Tibial nerve (tissue), 4 donors: ENCODE data around the gene C1orf232. TPM values are rescaled to one million over a fixed set of nuclear protein-coding genes. Genes with fewer than 3 reads are reported as not detected.

Experiments used
- DNase-seq, 2 donors: peaks; one replicate each; pipeline ENCODE4 v3.0.0-alpha.2; 2019; ENCODE audit warnings: low spot score in 2 of 2
- H3K27ac ChIP-seq, 4 donors: fragments of 200-600 bp; sonication (generic) in 3 of 4; one replicate each; pipeline ENCODE4 v1.5.1; 2017 to 2019; ENCODE audit warnings: mild to moderate bottlenecking in 1 of 4
- H3K27me3 ChIP-seq, 2 donors: fragments of 200-600 bp; sonication (generic) in 1 of 2; one replicate each; pipeline versions ENCODE4 v1.5.1 to v1.6.0; 2017 to 2019
- H3K36me3 ChIP-seq, 3 donors: fragments of 200-600 bp; sonication (generic); one replicate each; pipeline ENCODE4 v1.5.1; 2018 to 2019
- H3K4me1 ChIP-seq, 4 donors: fragments of 200-600 bp; sonication (generic) in 3 of 4; one replicate each; pipeline ENCODE4 v1.5.1; 2017 to 2019
- H3K4me3 ChIP-seq, 4 donors: fragments of 200-600 bp; sonication (generic) in 3 of 4; one replicate each; pipeline ENCODE4 v1.5.1; 2017 to 2019; ENCODE audit warnings: mild to moderate bottlenecking in 1 of 4, moderate library complexity in 1 of 4
- H3K9me3 ChIP-seq, 4 donors: fragments of 200-600 bp; sonication (generic) in 3 of 4; one replicate each; pipeline ENCODE4 v1.5.1; 2017 to 2019
- CTCF ChIP-seq, 5 experiments: fragments of 200-600 bp in 3 of 5; fragments of 450-650 bp in 2 of 5; sonication (generic) in 3 of 5; IDR thresholded peaks; one replicate each; pipeline ENCODE4 v1.5.1; 2016 to 2019; ENCODE audit warnings: antibody characterized with exemption in 5 of 5, mild to moderate bottlenecking in 3 of 5, moderate library complexity in 2 of 5
- EP300 ChIP-seq, 2 donors: sonication (generic); formaldehyde crosslinking; IDR thresholded peaks; one replicate each; pipeline ENCODE4 v1.6.1; 2017; ENCODE audit warnings: antibody characterized with exemption in 2 of 2, mild to moderate bottlenecking in 1 of 2
- POLR2A ChIP-seq, 2 donors: fragments of 450-650 bp; IDR thresholded peaks; one replicate each; pipeline ENCODE4 v1.6.1; 2017; ENCODE audit warnings: antibody characterized with exemption in 2 of 2, mild to moderate bottlenecking in 2 of 2, moderate library complexity in 2 of 2
- WGBS, 2 donors: methylation state at CpG; one replicate each; pipeline ENCODE4 v1.1.5; 2018; 5-methylcytosine and 5-hydroxymethylcytosine counted together
- total RNA-seq, 4 donors: library from RNA; depleted of rRNA; stranded (reverse); fragments of >200 nt; gene quantifications; one replicate each; pipeline ENCODE4 v1.1.0, GENCODE V29; 2016

Gene C1orf232
- total RNA-seq, 4 donors from 2014 or later, result not detected

- Histone ChIP-seq H3K4me1 (no peaks in the 10 kb centered on the region), H3K27ac (no peak overlapping the region), H3K27me3 (no peaks in the 10 kb centered on the region), H3K9me3 (no peaks in the 10 kb centered on the region), H3K36me3 (peaks cover 0 to 38% (median 0%) of the 10 kb centered on the region in 3 donors), H3K4me3 (no peak overlapping the region)
- WGBS, 2 donors, result 66 to 73% methylated on average over 9 of the region's 9 CpGs
- no peak for DNase-seq
- no peak for TF ChIP-seq POLR2A (IDR thresholded peaks at IDR 0.05)
- TF ChIP-seq EP300 (IDR thresholded peaks at IDR 0.05), result no peak
- TF ChIP-seq CTCF (IDR thresholded peaks at IDR 0.05), result no peak
These were observed 13.0 kb upstream of the C1orf232 start for GRCh38 chr1:26181586-26182382.

DNA sequence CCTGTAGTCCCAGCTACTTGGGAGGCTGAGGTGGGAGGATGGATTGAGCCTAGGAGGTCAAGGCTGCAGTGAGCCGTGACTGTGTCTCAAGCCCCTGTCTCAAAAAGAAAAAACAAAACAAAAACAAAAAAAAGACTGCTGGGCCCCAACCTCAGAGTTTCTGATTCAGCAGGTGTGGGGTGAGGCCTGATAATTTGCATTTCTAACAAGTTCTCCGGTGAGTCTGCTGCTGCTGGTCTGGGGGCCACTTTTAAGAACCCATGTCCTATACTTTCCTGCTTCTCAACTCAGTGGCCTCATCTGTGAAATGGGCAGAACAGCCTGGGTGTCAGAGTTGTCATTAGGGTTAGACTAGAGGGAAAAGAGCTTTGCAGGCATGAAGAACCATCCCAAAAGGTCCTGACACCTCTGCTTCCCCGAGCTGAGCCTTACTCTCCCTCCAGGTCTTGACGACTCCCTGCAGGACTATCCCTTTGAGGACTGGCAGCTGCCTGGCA, 11.3 kb upstream of the C1orf232 start:
- no peak overlapping the region for H3K27ac ChIP-seq
- WGBS, 2 donors, result 76 to 84% methylated on average over 4 of the region's 4 CpGs
- no peaks in the 10 kb centered on the region for H3K27me3 ChIP-seq
- peaks cover 0 to 30% (median 0%) of the 10 kb centered on the region in 3 donors for H3K36me3 ChIP-seq
- TF ChIP-seq POLR2A (IDR thresholded peaks at IDR 0.05) (no peak), CTCF (IDR thresholded peaks at IDR 0.05) (no peak), EP300 (IDR thresholded peaks at IDR 0.05) (no peak)
- no peak for DNase-seq
- H3K4me1 ChIP-seq, result no peaks in the 10 kb centered on the region
- no peak overlapping the region for H3K4me3 ChIP-seq
- H3K9me3 ChIP-seq, result no peaks in the 10 kb centered on the region

- Histone ChIP-seq H3K4me3 (peak within 1 kb of the TSS in 1 of 4 donors; percentile 15), H3K27ac (peak within 1 kb of the TSS in 1 of 4 donors; percentile 45), H3K36me3 (peaks cover 0 to 13% (median 0%) of the 10 kb centered on the region in 3 donors), H3K27me3 (no peaks in the 10 kb centered on the region), H3K4me1 (no peaks in the 10 kb centered on the region), H3K9me3 (no peaks in the 10 kb centered on the region)
- WGBS, 2 donors, result 42 to 49% methylated on average over 15 to 21 of the region's 21 CpGs
- TF ChIP-seq EP300 (IDR thresholded peaks at IDR 0.05), result no peak
- no peak for TF ChIP-seq CTCF (IDR thresholded peaks at IDR 0.05)
- no peak for TF ChIP-seq POLR2A (IDR thresholded peaks at IDR 0.05)
- DNase-seq, result no peak
These were observed 8.5 kb upstream of the C1orf232 start, which contains the start of gene CNKSR1 for GRCh38 chr1:26177182-26177684. TSS of gene CNKSR1 (plus strand) at chr1:26177491. CDS start at chr1:26177548, 57 bp downstream.

DNA sequence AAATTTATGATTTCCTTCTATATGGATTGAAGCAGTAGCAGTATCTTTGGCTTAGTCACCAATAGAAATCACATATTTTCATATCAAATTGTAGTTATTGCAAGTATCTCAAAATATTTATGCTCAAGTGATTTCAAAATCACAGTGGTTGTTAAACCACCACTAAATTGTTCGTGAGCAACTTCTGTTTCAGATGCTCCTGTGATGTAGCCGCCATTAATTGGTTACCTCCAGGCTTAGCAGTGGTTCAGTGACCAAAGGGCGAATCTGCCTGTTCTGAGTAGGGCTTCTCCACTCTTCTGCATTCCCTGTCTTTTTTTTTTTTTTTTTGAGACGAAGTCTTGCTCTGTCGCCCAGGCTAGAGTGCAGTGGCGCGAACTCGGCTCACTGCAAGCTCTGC, 6.6 kb upstream of the C1orf232 start:
- 90 to 93% methylated on average over 8 of the region's 8 CpGs for WGBS, 2 donors
- no peak overlapping the region for H3K4me3 ChIP-seq
- H3K9me3 ChIP-seq, result no peaks in the 10 kb centered on the region
- peaks cover 0 to 9% (median 6%) of the 10 kb centered on the region in 4 donors for H3K4me1 ChIP-seq
- no peak overlapping the region for H3K27ac ChIP-seq
- H3K36me3 ChIP-seq, result peaks cover 0 to 19% (median 0%) of the 10 kb centered on the region in 3 donors
- no peak for DNase-seq
- TF ChIP-seq EP300 (IDR thresholded peaks at IDR 0.05) (no peak), CTCF (IDR thresholded peaks at IDR 0.05) (no peak), POLR2A (IDR thresholded peaks at IDR 0.05) (no peak)
- no peaks in the 10 kb centered on the region for H3K27me3 ChIP-seq
